HG02623 (cell line): ENCODE results near the gene PRKAG3.
"Not testable (repeated sequence)": the region's sequence is repeated elsewhere in the genome, so short reads cannot be mapped to it uniquely, and the experiment has no call there.

Source experiments
- ATAC-seq: cut with Tn5 transposase; IDR thresholded peaks from one replicate; pipeline ENCODE4 v1.9.1; 2021; ENCODE audit warnings: moderate library complexity; ENCODE audit not compliant: unreplicated experiment

Gene PRKAG3

DNA sequence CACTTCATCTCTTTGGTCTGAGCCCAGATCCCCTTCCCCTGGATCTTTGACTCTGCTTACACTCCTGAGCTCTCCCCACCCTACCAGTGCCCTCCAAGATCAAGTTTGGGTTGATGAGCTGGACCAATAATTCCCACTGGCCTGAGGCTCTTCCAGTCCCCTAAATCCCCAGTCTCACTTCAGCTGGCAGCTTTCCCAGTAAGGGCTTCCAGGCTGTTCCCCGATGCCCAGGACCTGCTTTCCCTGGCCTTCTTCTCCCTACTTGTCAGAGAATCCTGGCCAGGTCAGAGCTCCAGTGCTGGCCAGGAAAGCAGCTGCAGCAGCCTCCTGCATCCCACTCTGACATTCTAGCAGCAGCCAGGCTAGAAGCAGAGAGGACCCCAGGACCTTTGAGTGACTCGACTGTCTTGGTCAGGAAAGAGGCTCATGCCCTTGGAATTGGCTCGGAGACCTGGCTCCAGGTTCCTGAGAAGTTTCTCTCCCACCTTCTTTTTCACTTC lies 31.5 kb upstream of the PRKAG3 start:
- no peak for ATAC-seq

DNA sequence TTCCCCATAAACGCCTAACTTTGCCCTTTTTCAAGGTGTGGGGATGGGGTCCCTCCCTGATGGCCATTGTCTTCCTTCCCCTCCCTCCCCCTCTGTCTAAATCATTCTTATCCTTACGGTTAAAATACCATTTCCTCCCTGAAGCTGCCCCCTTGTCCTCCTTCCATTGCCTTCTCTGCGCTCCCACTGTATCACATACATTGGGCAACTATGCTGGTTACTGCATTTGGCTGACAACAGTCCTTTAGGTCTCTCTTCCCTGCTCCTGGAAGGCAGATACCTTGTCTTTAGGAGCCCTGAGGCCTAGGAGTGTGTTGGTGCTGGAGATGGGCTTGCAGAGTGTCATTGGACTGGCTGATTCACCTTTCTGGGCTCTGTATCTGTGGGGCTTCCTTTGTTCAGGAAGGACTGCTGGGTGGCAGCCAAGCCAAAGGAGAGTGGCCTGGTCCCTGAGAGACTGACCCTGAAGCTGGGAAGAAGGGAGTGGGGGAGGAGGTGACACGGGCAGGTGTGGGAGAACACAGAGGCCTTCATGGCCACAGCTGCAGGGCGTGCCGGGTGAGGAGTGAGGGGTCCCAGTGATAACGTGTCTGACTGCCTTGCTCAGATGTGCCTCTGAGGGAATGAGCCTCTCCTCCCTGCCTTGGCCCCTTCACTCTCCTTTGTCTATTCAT lies 30.2 kb upstream of the PRKAG3 start:
- ATAC-seq = no peak

DNA sequence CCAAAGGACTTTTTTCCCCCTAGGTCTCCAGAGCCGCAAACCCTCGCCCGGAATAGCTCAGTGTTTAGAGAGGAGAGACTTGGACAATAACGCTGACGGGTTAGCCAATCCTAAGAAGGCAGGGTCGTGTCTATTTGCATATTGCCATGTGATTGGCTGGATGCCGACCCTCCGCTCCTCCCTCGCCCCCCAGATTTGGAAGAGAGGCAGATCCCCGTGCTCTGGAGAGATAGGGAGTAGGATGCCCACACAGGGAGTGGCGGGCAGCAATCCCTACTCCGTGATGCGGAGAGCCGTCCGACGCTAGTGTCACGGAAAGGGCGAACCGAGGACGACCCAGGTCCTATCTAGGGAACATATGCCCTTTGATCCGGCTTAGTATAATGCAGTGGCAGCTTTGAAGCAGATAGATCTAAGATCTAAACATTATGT lies 29.4 kb upstream of the PRKAG3 start:
- ATAC-seq = no peak

DNA sequence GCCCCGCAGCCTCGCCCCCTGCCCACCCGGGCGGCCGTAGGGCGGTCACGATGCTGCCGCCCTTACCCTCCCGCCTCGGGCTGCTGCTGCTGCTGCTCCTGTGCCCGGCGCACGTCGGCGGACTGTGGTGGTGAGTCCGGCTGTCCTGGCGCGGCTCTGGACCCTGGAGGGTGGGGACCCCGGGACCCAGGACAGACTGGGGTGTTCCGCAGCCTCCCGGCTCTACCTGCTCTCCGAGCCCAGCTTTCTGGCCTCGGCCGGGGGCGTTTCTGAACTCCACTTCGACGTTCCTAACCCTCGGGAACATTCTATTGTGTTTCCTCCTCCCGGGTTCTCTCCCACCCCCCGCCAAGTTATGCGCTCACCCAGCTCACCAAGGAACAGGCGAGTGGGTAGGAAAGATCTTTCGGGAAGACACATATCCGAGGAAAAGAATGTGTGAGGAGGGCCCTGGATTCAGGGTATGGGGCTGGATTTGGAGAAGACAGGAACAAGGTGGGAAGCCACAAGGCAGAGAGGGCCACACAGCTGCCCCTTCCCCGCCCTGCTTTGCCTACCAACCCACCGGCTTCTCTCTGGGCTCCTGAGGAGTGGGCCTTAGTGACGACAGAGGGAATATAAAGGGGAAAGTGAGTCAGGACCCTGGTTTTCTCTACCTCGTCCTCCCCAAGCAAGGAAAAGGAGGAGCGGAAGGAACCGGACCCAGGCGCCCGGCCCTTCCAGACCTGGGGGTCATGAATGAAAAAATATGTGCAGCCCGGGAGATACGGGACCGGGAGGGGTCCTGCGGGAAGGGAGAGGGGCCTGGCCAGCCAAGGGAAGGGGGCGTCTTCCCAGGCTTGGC lies 28.6 kb upstream of the PRKAG3 start:
- ATAC-seq = no peak

DNA sequence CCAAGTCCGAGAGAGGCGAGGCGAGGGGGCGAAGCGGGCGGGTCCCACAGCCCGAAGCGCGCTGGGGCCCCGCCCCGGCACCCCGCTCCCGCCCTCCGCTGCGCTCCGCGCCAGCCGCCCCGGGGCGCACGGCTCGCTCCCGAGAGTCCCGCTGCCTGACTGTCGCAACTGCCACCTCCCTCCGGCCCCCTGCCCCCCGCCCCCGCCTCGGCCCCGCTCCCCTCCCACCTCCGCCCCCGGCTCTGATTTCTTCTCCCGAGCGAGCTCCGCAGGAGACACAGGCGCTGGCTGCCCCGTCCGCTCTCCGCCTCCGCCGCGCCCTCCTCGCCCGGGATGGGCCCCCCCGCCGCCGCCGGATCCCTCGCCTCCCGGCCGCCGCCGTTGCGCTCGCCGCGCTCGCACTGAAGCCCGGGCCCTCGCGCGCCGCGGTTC lies 28.0 kb upstream of the PRKAG3 start, which contains the start of gene WNT6:
Gene WNT6 (plus strand): TSS at position 250 of the 432 bp plus-strand sequence. CDS start 233 bp downstream, outside the sequence.
- no peak for ATAC-seq

DNA sequence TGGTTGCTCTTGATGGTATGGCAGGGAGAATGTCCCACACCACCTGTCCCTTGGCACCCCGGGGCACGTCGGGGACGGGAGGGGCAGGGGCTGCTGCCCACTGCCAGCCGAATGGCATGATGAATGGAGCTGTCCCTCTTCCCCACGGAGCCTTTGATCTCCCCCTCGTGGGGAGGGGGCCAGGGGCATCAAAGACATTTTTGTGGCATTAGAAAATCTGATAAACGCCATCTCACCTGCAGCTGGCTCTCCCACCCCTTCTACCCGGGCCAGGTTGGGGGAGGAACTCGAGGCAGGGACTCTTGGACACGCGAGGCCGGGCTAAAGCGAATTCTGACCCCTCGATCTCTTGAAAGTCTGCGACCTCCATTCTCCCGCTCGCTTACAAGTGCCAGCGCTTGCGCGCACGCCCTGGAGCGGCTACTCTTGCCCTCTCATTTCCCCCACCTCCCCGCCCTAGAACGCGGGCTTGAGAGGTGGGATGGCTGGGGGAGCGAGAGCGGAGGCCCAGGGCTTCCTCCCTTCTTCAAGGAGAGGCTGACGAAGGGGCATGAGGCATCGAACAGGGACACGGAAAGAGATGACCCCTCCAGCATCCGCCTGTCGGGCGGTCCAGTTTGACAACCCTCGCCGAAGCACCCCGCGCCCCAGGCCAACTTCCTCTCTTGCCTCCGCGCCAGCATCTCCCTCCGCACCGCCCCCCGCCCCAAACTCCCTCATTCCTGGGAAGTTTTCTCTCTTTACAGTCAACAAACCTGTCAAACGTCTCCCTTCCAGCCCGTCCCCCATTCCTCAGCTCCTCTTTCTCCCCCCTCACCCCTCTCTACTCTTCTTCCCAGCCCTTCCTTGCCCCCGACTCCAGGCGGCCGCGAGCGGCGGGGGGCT lies 27.3 kb upstream of the PRKAG3 start:
- no peak for ATAC-seq

DNA sequence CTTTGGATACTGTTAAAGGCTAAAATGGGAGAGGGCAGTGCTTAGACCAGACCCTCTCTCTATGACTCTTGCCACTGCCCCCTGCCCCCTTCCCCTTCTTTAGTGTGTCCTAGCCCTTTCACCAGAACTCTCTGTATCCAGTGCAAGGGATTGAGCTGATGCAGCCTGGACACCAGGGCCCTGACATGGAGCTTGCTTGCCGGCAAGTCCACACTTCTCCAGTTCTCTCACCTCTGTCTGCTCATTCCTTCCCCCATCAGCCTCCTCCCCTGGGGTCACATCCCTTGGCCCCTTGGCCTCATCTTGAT lies 26.5 kb upstream of the PRKAG3 start:
- ATAC-seq = no peak

DNA sequence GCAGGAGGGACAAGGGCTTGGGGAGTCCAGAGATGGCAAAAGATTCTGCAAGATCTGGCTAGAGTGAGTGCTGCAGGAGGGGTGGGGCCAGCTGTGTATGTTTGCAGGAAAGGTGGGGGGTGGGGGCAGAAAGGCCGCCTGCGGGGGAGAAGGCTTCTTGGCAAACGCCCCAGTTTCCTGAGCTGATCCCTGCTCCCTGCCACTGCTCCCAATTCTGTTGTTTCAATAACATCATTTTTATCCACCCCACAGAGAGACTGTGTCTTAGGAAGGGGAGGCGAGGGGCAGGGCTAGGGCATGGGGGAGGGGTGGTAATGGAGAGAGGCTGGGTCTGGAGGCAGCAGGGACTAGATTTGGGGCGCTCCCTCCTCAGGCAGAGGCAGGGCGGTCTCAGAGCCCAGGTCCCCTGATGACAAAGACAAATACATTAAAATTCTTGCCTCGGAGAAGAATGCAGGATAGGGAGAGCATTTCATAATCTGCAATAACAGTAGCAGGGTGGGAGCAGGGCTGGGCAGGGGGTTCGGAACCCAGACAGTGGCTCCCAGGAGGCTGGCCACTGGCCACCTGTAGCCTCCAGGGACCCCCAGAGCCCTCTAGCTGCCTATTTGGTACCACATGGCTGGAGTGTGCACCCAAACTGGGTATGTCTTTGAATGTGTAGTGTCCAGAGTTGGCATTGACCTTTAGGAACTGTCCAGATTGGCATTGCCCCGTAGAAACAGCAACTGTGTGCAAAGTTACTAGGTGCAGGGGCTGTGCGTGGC lies 26.0 kb upstream of the PRKAG3 start:
- no peak for ATAC-seq

DNA sequence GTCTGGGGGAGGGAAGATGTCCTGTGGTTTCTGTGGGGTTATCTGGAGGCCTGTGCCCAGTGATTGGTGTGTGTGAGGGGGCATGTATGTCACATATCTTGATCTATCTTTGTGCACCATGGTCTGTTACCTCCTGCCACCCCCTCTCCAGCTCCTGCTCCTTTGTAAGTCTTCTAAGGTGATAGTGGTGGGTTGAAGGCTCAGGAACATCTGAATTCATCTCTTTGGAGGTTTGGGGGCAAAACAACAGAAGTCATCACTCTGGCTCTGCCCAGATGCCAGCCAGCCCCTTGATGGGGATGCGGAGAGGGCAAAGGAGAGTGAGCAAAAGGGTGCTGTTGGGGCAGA lies 25.3 kb upstream of the PRKAG3 start:
- ATAC-seq = no peak

DNA sequence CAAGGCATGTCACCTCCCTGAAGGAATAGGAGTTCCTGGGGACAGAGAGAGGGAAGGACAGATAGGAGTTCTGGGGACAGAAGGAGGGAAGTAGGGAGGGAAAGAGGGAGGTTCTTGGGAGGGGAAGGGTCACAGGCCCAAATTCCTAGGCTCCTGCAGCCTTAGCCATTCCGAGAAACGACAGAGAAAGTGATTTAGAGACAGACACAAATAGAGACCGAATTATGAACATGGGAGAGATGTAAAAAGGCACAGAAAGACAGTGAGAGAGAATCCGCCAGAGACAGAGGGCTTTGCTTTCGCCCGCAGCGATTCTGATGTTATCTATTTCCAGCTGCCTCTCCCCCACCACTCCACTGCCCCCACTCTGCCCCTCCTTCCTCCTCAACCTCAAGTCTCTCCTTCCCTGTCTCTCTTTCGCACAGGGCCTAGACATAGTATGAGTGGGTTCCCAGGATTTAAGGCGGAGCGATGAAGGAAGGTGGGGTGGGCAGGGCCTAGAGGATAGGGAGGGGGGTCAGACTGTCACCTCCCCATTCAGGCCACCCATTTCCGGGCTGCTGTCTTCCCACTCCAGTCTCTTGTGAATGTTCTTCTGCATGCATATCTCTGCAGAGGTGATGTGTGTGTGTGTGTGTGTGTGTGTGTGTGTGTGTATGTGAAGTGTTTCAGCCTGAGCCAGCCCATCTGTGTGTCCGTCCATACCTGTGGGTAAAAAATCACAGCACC lies 24.7 kb upstream of the PRKAG3 start:
- no peak for ATAC-seq

DNA sequence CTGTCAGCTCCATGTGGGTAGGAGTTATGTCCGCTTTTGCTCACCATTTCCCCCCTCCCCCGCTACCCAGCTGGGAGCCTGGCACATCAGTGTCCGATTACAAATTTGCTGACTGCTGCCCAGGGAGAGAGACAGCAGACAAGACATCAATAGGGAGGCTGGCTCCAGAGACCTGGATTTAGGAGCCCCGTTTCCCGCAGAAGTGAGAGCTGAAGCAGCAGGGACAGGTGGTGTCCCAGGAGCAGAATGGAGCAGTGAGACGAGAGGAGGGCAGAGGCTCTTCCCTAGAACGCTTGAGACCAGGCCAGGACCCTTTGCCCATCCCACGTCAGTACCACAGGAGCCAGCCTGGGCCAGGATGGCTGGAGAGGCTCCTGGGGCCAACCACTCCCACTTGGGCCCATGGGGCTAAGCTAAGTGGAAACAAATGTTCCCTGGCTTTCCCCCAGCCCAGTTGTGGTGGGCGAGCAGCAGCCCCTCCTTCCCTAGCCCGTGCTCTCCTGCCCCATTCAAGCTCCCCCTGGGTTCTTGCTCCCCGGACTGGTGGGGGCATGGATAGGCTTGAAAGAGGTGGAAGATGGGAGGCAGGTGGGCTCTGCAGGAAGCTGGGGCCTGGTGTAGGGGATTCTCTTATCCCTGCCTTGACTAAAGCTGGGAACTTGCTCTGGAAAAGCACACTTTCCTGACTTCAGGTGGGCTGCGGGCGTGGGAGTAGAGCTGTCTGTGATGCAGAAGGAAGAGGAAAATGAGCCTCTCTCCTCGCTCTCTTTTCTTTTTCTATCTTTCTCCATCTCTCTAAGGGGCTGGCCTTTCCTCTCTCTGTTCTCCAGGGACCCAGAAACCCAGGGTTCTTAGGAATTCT lies 23.9 kb upstream of the PRKAG3 start:
- ATAC-seq = no peak

DNA sequence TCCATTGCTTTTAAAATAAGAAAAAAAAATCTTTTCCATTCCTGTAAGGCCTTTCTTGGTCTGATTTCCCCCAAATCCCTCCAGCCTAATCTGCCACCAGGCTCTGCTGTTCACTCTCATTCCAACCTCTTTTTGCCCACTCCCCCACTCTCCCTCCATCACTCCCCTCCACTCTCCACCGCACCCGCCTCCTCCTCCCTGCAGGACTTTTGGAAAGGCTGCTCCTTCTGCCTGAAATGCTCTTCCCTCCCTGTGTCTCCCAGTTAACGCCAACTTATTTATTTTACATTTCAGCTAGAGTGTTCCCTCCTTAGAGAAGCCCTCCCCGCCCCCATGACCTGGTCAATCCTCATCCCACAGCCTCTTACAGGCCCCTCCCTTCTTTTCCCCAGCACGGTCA lies 23.3 kb upstream of the PRKAG3 start:
- ATAC-seq = no peak

DNA sequence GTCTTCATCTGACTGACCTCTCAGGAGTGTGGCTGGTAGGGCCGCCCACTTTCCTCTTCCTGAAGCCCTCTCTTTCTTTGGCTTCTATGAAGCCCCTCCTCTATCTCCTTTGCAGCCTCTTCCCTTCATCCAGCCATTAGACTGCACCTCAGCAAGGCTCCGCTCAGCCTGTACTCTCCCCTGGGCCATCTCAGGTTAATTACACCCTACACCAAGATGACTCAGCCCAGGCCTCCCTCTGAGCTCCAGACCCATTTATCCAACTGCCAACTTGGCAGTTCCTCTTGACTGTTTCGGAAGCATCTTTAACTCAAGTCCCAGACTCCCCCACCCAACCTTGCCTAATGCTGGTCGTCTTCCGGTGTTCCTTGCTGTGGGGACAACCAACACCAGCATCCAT lies 22.2 kb upstream of the PRKAG3 start:
- ATAC-seq = no peak

DNA sequence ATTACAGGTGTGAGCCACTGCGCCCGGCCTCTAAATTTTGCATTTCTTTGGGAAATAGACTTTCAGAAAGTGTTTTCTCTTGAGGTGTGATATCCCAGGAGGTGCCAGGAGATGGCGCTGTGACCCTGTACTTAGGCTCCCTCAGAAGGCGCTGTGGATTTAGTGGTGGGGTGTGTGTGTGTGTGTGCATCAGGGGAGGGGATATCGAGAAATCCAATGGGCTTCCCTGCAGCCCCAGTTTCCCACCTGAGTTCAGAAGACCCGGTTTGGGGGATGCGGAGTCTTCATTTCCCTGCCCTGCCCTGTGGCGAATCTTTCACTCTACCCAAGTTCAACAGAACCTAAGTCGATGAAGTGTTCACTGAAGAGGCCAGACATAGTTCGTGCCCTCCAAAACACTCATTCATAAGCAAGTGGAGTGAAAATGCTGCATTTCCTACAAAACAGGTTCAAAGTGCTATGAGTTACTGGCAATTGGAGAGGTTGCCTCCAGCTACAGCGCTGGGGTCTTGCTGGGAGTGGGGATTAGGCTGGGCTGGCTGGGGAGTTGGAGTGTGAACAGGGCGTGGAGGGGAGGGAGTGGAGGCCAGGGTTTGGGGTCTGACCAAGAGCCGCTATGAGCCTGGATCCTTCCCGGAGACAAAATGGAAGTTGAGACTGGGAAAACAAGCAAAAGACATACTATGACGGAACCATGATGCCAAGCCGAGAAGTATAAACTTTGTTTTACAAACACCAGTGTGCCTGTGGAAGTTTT lies 21.5 kb upstream of the PRKAG3 start:
- ATAC-seq = no peak

DNA sequence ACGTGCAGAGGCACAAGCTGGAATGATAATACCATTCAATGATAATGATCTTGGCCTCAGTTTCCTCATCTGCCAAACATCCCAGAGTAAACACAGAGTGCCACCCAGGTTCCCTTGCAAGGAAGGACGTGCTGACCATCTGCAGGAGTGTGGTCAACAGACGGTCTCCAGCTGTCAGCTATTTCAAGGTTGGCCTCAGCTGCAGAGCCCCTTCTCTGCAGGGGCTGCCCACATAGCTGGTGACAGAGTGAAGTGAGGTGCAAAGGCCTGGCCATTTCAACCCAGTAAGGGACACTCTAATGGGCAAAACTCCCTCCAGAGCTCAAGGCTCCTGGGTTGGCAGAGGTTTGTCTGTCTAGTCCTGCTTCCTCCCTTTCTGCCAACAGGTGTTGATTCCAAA lies 19.7 kb upstream of the PRKAG3 start:
- no peak for ATAC-seq

DNA sequence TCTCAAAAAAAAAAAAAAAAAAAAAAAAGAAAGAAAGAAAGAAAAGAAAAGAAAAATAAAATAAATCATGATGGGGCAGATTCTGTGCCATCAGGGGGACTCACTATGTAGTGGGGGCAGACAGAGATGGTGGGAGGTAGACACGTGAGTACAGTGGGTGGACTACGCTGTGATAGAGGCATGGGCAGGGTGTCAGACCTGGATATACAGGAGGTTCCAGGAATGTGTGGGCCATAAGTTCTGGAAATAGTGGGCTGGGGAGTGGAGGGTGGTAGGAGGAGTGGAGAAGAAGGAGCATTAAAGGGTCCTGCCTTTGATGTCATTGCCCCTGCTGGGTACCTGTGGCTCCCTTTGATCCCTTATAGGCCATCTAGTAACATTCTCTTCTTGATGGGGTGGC lies 19.2 kb upstream of the PRKAG3 start:
- ATAC-seq = no peak

DNA sequence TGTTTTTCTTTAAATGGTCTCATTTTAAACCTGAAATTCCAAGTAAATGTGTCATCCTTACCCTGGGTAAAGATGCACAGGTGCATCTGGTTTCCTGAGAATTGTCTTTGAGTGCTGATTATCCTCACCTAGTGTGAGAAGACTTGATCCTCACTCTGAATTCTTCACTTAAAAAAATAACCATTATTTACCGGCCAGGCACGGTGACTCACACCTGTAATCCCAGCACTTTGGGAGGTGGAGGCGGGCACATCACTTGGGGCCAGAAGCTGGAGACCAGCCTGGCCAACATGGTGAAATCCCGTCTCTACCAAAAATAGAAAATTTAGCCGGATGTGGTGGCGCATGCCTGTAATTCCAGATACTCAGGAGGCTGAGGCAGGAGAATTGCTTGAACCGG lies 18.1 kb upstream of the PRKAG3 start:
- ATAC-seq = no peak

DNA sequence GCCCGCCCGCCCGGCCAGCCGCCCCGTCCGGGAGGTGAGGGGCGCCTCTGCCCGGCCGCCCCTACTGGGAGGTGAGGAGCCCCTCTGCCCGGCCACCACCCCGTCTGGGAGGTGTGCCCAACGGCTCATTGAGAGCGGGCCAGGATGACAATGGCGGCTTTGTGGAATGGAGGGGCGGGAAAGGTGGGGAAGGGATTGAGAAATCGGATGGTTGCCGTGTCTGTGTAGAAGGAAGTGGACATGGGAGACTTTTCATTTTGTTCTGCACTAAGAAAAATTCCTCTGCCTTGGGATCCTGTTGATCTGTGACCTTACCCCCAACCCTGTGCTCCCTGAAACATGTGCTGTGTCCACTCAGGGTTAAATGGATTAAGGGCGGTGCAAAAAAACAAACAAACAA lies 15.4 kb upstream of the PRKAG3 start:
- not testable (repeated sequence) for ATAC-seq
